ENCODE data around the gene SNORC. TPM values are rescaled to one million over a fixed set of nuclear protein-coding genes. Genes with fewer than 3 reads are reported as not detected.

Gene SNORC
- total RNA-seq, 2 donors from 2014 or later, result 0.79 to 1.00 TPM

Other genes starting within 250 kb of the SNORC start
- 10 to 100 TPM; 42.2 to 69.7 TPM for gene EFHD1, start 236.7 kb upstream of the SNORC start, total RNA-seq
- gene GIGYF2, start 172.9 kb upstream of the SNORC start, total RNA-seq, result 10 to 100 TPM; 60.3 to 66.7 TPM
- gene KCNJ13, start 93.7 kb upstream of the SNORC start, total RNA-seq, result not detected
- 1 to 10 TPM in 1 of 2 donors, under 1 TPM in 1; 0.88 to 5.3 TPM for gene NGEF, start 143.0 kb downstream of the SNORC start, total RNA-seq
- not detected for gene NEU2, start 162.4 kb downstream of the SNORC start, total RNA-seq
- gene INPP5D, start 190.1 kb downstream of the SNORC start, total RNA-seq, result 10 to 100 TPM; 14.0 to 19.9 TPM

All from posterior vena cava (tissue), 2 donors.